Measurements from ENCODE around the gene ACTN3.
"Not testable (repeated sequence)": the region's sequence is repeated elsewhere in the genome, so short reads cannot be mapped to it uniquely, and the experiment has no call there.

ACTN3 gene

GRCh38 chr11:66603072-66603471 lies 56.4 kb downstream of the ACTN3 start:
- DNase-seq, result no peak

- DNase-seq, result peak; percentile 31
Observed at GRCh38 chr11:66604155-66604554, 57.5 kb downstream of the ACTN3 start.

GRCh38 chr11:66606608-66607007 lies 59.9 kb downstream of the ACTN3 start:
- DNase-seq, result not testable (repeated sequence)

- no peak for DNase-seq
Observed at GRCh38 chr11:66607126-66607834, 60.6 kb downstream of the ACTN3 start.

- DNase-seq, result peak; percentile 24
Observed at GRCh38 chr11:66609721-66610617, 63.3 kb downstream of the ACTN3 start.

- no peak for DNase-seq
Observed at GRCh38 chr11:66612458-66612857, 65.8 kb downstream of the ACTN3 start.

All from OCI-M1 (cell line).